ENCODE data around the gene DDX28. TPM values are rescaled to one million over a fixed set of nuclear protein-coding genes. Genes with fewer than 3 reads are reported as not detected.

DDX28 gene
- total and polyA plus RNA-seq, 2 of the 8 experiments (the other 6 are each of a cell fraction or from before 2014, with no cell fraction given): 16.8 to 28.1 TPM

DNA sequence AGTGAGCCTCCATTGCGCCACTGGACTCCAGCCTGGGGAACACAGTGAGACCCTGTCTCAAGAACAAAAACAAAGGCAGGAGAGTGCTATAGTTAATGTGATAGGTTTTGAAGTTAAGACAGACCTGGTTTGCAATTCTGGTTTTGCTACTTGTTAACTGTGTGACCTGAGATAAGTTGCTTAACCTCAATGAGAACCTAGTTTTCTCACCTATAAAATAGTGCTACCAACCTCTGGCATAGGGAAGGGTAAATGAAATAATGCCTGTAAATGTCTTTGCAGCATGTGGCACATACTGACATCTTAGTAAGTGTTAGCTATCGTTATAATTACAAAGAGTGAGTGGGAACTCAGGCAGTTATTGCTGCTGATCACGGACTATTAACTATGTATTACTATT, 32.4 kb upstream of the DDX28 start:
- Histone ChIP-seq H2BK12ac (ENCODE audit: low read depth, low read length) (no peak overlapping the region), H3K27me3 (replicated peaks in 1 of 4; ENCODE audit: control insufficient read depth in 3 of 4, extremely low read depth in 1 of 4, insufficient read depth in 3 of 4, low read length in 3 of 4) (no peaks in the 10 kb centered on the region), H4K8ac (ENCODE audit: extremely low read depth, insufficient read depth, low read length) (no peak overlapping the region), H3K36me3 (ENCODE audit: control insufficient read depth in 2 of 4, insufficient read depth in 4 of 4, low read length in 3 of 4) (peaks cover 0 to 11% (median 5%) of the 10 kb centered on the region in 4 experiments; a peak in 3 of 8 replicates), H2AK5ac (ENCODE audit: low read depth, low read length) (no peak overlapping the region), H2AFZ (ENCODE audit: low read length) (no peak overlapping the region), H3K14ac (ENCODE audit: insufficient read length) (no peak overlapping the region), H2BK120ac (replicated peaks; ENCODE audit: low read depth, low read length) (no peak overlapping the region), H3K18ac (ENCODE audit: extremely low read depth, low read length) (no peak overlapping the region), H4K91ac (replicated peaks; ENCODE audit: insufficient read length, low read length) (no peak overlapping the region), H3K4me3 (ENCODE audit: extremely low read depth in 1 of 4, insufficient read depth in 2 of 4, low read depth in 3 of 4, low read length in 4 of 4) (no peak overlapping the region), H3K9ac (replicated peaks in 1 of 4; ENCODE audit: extremely low read depth in 1 of 4, low read depth in 3 of 4, low read length in 3 of 4) (no peak overlapping the region), H3K56ac (replicated peaks; ENCODE audit: insufficient read length, low read depth, low read length) (no peak overlapping the region), H3K23me2 (ENCODE audit: low read depth, low read length) (no peaks in the 10 kb centered on the region; the same call in 1 of the 2 replicates), H3K79me2 (ENCODE audit: control insufficient read depth in 1 of 2, insufficient read depth in 2 of 2, low read length in 2 of 2) (no peaks in the 10 kb centered on the region), H3K79me1 (ENCODE audit: low read depth, low read length) (no peaks in the 10 kb centered on the region), H2BK5ac (ENCODE audit: low read depth, low read length) (no peak overlapping the region), H4K5ac (ENCODE audit: insufficient read length, low read depth, low read length) (no peak overlapping the region), H3K27ac (ENCODE audit: low read depth, low read length) (no peak overlapping the region), H3K4me1 (replicated peaks in 1 of 4; ENCODE audit: control insufficient read depth in 3 of 4, insufficient read depth in 4 of 4, low read length in 3 of 4) (no peaks in the 10 kb centered on the region), H3K4ac (replicated peaks; ENCODE audit: insufficient read length, low read depth, low read length) (no peak overlapping the region), H2BK15ac (ENCODE audit: low read length) (no peak overlapping the region), H3K4me2 (ENCODE audit: insufficient read depth in 1 of 2, low read depth in 2 of 2, low read length in 2 of 2) (no peak overlapping the region), H2BK20ac (ENCODE audit: low read length) (no peak overlapping the region), H4K20me1 (replicated peaks in 1 of 2; ENCODE audit: control insufficient read depth in 1 of 2, insufficient read depth in 2 of 2, low read length in 2 of 2) (no peaks in the 10 kb centered on the region), H3K23ac (ENCODE audit: insufficient read length) (no peak overlapping the region), H3K9me3 (ENCODE audit: insufficient read depth in 2 of 2, low read depth in 1 of 2, low read length in 1 of 2) (no peaks in the 10 kb centered on the region)
- TF ChIP-seq SIX5 (IDR thresholded peaks at IDR 0.05; ENCODE audit: low read depth, low read length) (no peak), SIN3A (conservative IDR thresholded peaks at IDR 0.05 in 1 of 2, IDR thresholded peaks at IDR 0.05 in 1 of 2; ENCODE audit: low read depth in 1 of 2, low read length in 2 of 2) (no peak), CBX8 (IDR thresholded peaks at IDR 0.05; ENCODE audit: borderline replicate concordance, low read depth, low read length) (no peak)
- no peak for DNase-seq (ENCODE audit: low read depth in 1 of 2, low spot score in 2 of 2)
- POLR2A ChIA-PET (ENCODE audit: partially characterized antibody): interaction anchor here (0.6 kb wide), 1 partner anchor 22 kb away, joined by 3 read pairs; no protein-coding TSS in a partner anchor
- CTCF ChIA-PET (ENCODE audit: partially characterized antibody): interaction anchor here (0.9 to 2.8 kb wide), 6 partner anchors 9 to 75 kb away, joined by 3 to 17 read pairs (median 4); no protein-coding TSS in a partner anchor
- WGBS, 2 experiments (ENCODE audit: extremely low coverage in 1 of 2, insufficient coverage in 1 of 2, insufficient read length in 1 of 2, insufficient replicate concordance in 2 of 2, low coverage in 1 of 2, low lambda C conversion rate in 2 of 2, missing lambda C conversion rate in 1 of 2): 90% methylated on average over 3 of the region's 3 CpGs; no CpG with 5 or more reads in 1 of the 2 experiments
- no peak for FAIRE-seq
